HG02798 (cell line): Measurements from ENCODE around the gene HELZ.
A peak's percentile ranks its signal among the peaks of the same experiment; 100 is the strongest.
"Not testable (repeated sequence)": the region's sequence is repeated elsewhere in the genome, so short reads cannot be mapped to it uniquely, and the experiment has no call there.

ENCODE experiments used
- ATAC-seq: cut with Tn5 transposase; IDR thresholded peaks from one replicate; pipeline ENCODE4 v1.9.1; 2021; ENCODE audit warnings: mild to moderate bottlenecking; ENCODE audit not compliant: unreplicated experiment, poor library complexity

Gene HELZ

DNA sequence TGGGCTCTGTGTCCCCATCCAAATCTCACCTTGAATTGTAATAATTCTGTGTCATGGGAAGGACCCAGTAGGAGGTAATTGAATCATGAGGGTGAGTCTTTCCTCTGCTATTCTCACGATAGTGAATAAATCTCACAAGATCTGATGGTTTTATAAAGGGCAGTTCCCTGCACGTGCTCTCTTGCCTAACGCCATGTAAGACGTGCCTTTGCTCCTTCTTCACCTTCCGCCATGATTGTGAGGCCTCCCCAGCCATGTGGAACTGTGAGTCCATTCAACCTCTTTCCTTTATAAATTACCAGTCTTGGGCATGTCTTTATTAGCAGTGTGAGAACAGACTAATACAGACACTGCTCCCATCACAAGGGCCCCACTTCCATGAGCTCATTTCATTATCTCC is 203.9 kb downstream of the HELZ start:
- ATAC-seq: not testable (repeated sequence)

- no peak for ATAC-seq
These were observed 204.3 kb downstream of the HELZ start for GRCh38 chr17:67040652-67041051.

GRCh38 chr17:67038861-67039365 is 206.1 kb downstream of the HELZ start:
- no peak for ATAC-seq

- peak; percentile 67 for ATAC-seq
These were observed 209.6 kb downstream of the HELZ start for GRCh38 chr17:67035131-67036083.

- ATAC-seq: no peak
These were observed 211.4 kb downstream of the HELZ start for GRCh38 chr17:67033613-67034012.

GRCh38 chr17:67032985-67033384 is 212.0 kb downstream of the HELZ start:
- ATAC-seq: no peak

GRCh38 chr17:67032382-67032781 is 212.6 kb downstream of the HELZ start:
- ATAC-seq: no peak

DNA sequence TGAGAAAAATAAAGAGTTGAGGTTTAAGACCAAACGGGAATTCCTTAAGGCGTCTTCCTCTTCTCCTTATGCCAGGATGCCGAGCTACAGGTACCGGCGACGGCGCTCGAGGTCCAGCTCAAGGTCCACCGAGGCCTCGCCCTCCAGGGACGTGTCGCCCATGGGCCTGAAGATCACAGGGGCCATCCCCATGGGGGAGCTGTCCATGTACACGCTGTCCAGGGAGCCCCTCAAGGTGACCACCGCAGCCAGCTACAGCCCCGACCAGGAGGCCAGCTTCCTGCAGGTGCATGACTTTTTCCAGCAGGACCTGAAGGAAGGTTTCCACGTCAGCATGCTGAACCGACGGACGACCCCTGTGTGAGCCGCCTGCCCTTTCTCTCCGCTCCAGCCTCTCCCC is 214.4 kb downstream of the HELZ start:
- no peak for ATAC-seq

- no peak for ATAC-seq
These were observed 217.9 kb downstream of the HELZ start for GRCh38 chr17:67027031-67027628.

GRCh38 chr17:67026341-67026740 is 218.7 kb downstream of the HELZ start:
- ATAC-seq: no peak

- ATAC-seq: no peak
These were observed 219.7 kb downstream of the HELZ start for GRCh38 chr17:67025216-67025792.

DNA sequence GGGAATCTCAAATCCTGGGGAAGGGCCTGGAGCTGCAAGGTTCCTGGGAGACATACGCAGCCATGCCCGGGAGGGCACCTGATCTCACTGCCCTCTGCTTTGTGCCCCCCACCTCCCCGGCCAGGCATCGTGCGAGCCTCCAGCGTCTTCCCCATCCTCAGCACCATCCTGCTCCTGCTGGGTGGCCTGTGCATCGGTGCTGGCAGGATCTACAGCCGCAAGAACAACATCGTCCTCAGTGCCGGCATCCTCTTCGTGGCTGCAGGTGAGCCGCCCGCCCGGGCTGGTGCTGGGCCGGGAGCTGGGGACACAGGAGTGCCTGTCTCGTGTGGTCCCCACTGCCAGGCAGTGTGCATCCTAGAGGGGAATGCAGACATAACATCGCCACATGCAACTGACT is 220.3 kb downstream of the HELZ start:
- ATAC-seq: no peak

- ATAC-seq: no peak
These were observed 222.6 kb downstream of the HELZ start for GRCh38 chr17:67022451-67022810.

GRCh38 chr17:67021743-67022450 is 223.1 kb downstream of the HELZ start:
- ATAC-seq: no peak

DNA sequence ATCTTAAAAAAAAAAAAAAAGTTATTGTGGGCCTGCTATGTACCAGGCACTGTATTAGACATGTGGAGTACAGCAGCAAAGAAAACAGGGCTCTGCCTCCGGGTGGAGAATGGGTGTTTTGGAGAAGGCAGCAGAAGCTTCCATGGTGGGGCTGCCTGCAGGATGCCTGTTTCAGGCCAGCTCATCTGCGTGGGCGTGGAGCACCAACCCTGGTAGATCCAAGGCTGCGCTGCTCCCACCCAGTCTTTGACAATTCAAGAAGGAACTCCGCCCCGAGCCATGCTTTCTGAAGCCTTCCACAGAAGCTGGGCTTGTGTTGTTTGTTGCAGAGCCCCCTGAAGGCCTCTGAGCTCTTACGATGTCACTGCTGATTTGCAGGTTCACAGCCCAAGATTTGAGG is 223.8 kb downstream of the HELZ start:
- no peak for ATAC-seq
